Osteocyte (in vitro differentiated cells): ENCODE results near the gene EPYC. TPM values are rescaled to one million over a fixed set of nuclear protein-coding genes. Genes with fewer than 3 reads are reported as not detected.

Source experiments
- DNase-seq: peaks from one replicate; pipeline ENCODE4 v3.0.0; 2021; ENCODE audit warnings: mixed read lengths; ENCODE audit not compliant: unreplicated experiment; ENCODE audit errors: extremely low spot score
- H3K27ac Mint-ChIP-seq: one replicate; pipeline ENCODE4 v1.8.0; 2021; ENCODE audit warnings: mild to moderate bottlenecking, mixed read lengths; ENCODE audit not compliant: unreplicated experiment
- H3K27me3 Mint-ChIP-seq: one replicate; pipeline ENCODE4 v1.8.0; 2021; ENCODE audit warnings: mixed read lengths; ENCODE audit not compliant: unreplicated experiment
- H3K36me3 Mint-ChIP-seq: one replicate; pipeline ENCODE4 v1.8.0; 2021; ENCODE audit warnings: mixed read lengths; ENCODE audit not compliant: unreplicated experiment
- H3K4me1 Mint-ChIP-seq: one replicate; pipeline ENCODE4 v1.8.0; 2021; ENCODE audit warnings: mixed read lengths; ENCODE audit not compliant: unreplicated experiment
- H3K4me3 Mint-ChIP-seq: one replicate; pipeline ENCODE4 v1.8.0; 2021; ENCODE audit warnings: mild to moderate bottlenecking, moderate library complexity, mixed read lengths; ENCODE audit not compliant: unreplicated experiment
- H3K9me3 Mint-ChIP-seq: one replicate; pipeline ENCODE4 v1.8.0; 2021; ENCODE audit warnings: mixed read lengths; ENCODE audit not compliant: unreplicated experiment
- long read RNA-seq: library from polyadenylated mRNA; unstranded; transcript quantifications from one replicate; pipeline ENCODE4 v2.0.0, GENCODE V29; 2021
- total RNA-seq: library from RNA; stranded (reverse); gene quantifications from 2 replicates; pipeline ENCODE4 v1.2.1, GENCODE V29; 2021
- TF ChIP-seq, protein P1 (sequence below): fragments of 200-600 bp; sonication (generic); IDR thresholded peaks from 2 replicates; pipeline ENCODE4 v1.5.0; 2021; ENCODE audit warnings: antibody characterized with exemption, mild to moderate bottlenecking, moderate library complexity

The EPYC gene, protein sequence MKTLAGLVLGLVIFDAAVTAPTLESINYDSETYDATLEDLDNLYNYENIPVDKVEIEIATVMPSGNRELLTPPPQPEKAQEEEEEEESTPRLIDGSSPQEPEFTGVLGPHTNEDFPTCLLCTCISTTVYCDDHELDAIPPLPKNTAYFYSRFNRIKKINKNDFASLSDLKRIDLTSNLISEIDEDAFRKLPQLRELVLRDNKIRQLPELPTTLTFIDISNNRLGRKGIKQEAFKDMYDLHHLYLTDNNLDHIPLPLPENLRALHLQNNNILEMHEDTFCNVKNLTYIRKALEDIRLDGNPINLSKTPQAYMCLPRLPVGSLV
- total RNA-seq, result not detected in 2 replicates
- long read RNA-seq, partial matches to known transcripts, result 0 of 1 reads
- long read RNA-seq, other reads (novel, unspliced or antisense), result 1 of 1 reads

DNA sequence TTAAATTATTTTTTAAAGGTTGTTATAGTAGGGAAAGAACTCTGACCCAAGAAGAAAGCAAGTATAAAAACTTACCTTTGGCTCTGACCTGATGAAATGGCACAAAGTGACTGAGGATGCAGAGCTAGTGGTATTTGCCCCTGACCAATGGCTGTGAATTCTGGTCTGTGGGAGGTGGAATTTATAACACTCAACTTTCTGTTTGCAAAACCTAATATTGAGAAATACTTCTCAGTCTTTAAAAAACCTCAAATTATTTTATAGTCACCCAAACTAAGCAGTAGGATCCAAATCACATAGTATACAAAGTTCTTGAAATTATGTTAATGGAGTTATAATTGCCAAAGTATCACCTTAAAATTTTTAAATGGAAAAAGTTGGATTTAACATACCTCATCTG lies at the start of gene EPYC:
Gene EPYC (minus strand): TSS at position 101 of the 400 bp plus-strand sequence. CDS start 2,407 bp downstream, outside the sequence.
- no peak for DNase-seq
- H3K9me3 Mint-ChIP-seq, result no peaks in the 10 kb centered on the region
- H3K36me3 Mint-ChIP-seq, result no peaks in the 10 kb centered on the region
- H3K27me3 Mint-ChIP-seq, result no peaks in the 10 kb centered on the region
- H3K27ac Mint-ChIP-seq, result no peak within 1 kb of the TSS
- H3K4me1 Mint-ChIP-seq, result peaks cover 6% of the 10 kb centered on the region
- TF ChIP-seq, protein P1, sequence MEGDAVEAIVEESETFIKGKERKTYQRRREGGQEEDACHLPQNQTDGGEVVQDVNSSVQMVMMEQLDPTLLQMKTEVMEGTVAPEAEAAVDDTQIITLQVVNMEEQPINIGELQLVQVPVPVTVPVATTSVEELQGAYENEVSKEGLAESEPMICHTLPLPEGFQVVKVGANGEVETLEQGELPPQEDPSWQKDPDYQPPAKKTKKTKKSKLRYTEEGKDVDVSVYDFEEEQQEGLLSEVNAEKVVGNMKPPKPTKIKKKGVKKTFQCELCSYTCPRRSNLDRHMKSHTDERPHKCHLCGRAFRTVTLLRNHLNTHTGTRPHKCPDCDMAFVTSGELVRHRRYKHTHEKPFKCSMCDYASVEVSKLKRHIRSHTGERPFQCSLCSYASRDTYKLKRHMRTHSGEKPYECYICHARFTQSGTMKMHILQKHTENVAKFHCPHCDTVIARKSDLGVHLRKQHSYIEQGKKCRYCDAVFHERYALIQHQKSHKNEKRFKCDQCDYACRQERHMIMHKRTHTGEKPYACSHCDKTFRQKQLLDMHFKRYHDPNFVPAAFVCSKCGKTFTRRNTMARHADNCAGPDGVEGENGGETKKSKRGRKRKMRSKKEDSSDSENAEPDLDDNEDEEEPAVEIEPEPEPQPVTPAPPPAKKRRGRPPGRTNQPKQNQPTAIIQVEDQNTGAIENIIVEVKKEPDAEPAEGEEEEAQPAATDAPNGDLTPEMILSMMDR, result no peak
- H3K4me3 Mint-ChIP-seq, result no peak within 1 kb of the TSS

DNA sequence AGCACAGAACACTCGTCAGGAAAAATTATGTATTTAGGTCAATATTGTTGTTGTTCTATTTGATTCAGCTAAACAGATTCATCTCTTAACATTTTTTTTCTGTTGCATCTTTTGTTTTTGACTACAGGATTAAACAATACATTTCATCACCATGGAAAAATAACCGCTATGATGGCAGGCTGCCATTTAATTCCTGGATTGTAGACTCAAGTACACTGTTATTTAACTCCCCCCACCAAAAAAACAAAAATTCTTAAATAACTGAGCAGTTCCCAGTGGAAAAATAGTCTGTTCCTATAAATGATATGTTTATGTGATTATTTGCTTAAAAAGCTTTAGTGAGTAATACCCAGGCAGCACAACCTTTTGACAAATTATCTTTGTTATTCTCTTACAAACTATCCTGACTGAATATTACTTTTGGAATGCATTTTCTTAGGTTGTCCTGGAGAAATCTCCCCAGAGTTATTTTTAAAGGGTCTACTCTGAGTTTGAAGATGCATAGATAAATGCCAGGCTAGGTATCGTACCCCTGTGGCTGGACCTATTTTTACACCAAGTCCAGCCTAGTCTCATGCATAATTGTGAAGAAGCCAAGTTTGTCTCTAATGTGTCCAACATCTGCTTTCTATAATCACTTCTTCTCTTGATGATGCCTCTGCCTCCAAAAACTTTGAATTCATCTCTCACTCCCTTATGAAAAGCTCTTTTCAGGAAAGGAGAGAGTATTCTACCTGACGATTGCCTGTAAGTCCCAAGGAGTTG lies 49.4 kb upstream of the EPYC start:
- peak; percentile 83 for DNase-seq
- H3K27me3 Mint-ChIP-seq, result no peaks in the 10 kb centered on the region
- H3K4me3 Mint-ChIP-seq, result no peak overlapping the region
- peaks cover 16% of the 10 kb centered on the region for H3K4me1 Mint-ChIP-seq
- peaks cover 4% of the 10 kb centered on the region for H3K9me3 Mint-ChIP-seq
- no peaks in the 10 kb centered on the region for H3K36me3 Mint-ChIP-seq
- H3K27ac Mint-ChIP-seq, result peak overlapping the region; percentile 56
- TF ChIP-seq, protein P1, result no peak

- H3K9me3 Mint-ChIP-seq, result peaks cover 4% of the 10 kb centered on the region
- no peaks in the 10 kb centered on the region for H3K27me3 Mint-ChIP-seq
- no peak for DNase-seq
- peaks cover 16% of the 10 kb centered on the region for H3K4me1 Mint-ChIP-seq
- TF ChIP-seq, protein P1, result no peak
- H3K27ac Mint-ChIP-seq, result no peak overlapping the region
- H3K36me3 Mint-ChIP-seq, result no peaks in the 10 kb centered on the region
- H3K4me3 Mint-ChIP-seq, result no peak overlapping the region
Measured at GRCh38 chr12:91052026-91052425, 47.3 kb upstream of the EPYC start.

GRCh38 chr12:91044586-91044985 lies 39.8 kb upstream of the EPYC start:
- H3K4me1 Mint-ChIP-seq, result peaks cover 29% of the 10 kb centered on the region
- no peak for DNase-seq
- no peak overlapping the region for H3K4me3 Mint-ChIP-seq
- TF ChIP-seq, protein P1, result no peak
- H3K9me3 Mint-ChIP-seq, result no peaks in the 10 kb centered on the region
- H3K27ac Mint-ChIP-seq, result peak overlapping the region; percentile 13
- no peaks in the 10 kb centered on the region for H3K36me3 Mint-ChIP-seq
- H3K27me3 Mint-ChIP-seq, result no peaks in the 10 kb centered on the region

- no peak for DNase-seq
Measured at GRCh38 chr12:91043408-91043807, 38.6 kb upstream of the EPYC start.

More at GRCh38 chr12:91043408-91043807, 38.6 kb upstream of the EPYC start:
- Mint-ChIP-seq H3K27me3 (no peaks in the 10 kb centered on the region), H3K4me3 (no peak overlapping the region), H3K27ac (no peak overlapping the region), H3K36me3 (no peaks in the 10 kb centered on the region), H3K9me3 (no peaks in the 10 kb centered on the region), H3K4me1 (peaks cover 32% of the 10 kb centered on the region)
- TF ChIP-seq, protein P1, result no peak
